LHCN-M2 (cell line): ENCODE data around the gene GNAI3. TPM values are rescaled to one million over a fixed set of nuclear protein-coding genes. Genes with fewer than 3 reads are reported as not detected.

Source experiments
- DNase-seq: peaks from one replicate; pipeline ENCODE4 v3.0.0-alpha.2; 2012; ENCODE audit warnings: low read depth
- total RNA-seq: library from RNA; depleted of rRNA; stranded (reverse); fragments of >200 nt; gene quantifications from 2 replicates; pipeline ENCODE4 v1.2.3, GENCODE V29; 2014

The GNAI3 gene
- total RNA-seq, 1 experiment from 2014 or later, result 10.8 TPM

DNA sequence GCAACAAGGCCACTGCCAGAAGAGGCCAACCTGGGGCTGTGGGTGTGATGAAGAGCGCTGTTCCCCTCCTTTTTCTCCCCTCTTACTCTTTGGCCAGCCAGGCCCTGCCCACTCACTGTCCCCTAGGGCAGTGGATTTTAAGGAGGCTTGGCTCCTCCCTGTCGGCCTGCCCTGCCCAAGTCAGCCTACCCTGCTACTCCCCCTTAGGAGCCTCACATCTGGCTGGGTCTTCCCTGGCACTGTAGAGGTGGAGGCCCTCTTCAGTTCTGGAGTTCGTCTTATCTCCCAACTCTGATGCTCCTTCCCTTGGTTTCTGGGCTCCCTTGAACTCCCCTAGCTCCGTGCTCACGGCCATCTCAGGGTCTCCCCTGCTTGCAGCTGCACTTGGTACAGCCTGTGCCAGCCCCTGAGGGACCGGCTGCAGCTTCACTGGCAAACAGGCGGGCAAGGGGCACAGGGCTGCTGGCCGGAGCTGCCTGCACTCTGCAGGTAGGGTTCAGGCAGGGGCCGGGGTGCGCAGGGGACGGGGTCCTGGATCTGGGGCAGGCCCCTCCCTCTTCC is 75.3 kb downstream of the GNAI3 start:
- DNase-seq, result no peak

DNA sequence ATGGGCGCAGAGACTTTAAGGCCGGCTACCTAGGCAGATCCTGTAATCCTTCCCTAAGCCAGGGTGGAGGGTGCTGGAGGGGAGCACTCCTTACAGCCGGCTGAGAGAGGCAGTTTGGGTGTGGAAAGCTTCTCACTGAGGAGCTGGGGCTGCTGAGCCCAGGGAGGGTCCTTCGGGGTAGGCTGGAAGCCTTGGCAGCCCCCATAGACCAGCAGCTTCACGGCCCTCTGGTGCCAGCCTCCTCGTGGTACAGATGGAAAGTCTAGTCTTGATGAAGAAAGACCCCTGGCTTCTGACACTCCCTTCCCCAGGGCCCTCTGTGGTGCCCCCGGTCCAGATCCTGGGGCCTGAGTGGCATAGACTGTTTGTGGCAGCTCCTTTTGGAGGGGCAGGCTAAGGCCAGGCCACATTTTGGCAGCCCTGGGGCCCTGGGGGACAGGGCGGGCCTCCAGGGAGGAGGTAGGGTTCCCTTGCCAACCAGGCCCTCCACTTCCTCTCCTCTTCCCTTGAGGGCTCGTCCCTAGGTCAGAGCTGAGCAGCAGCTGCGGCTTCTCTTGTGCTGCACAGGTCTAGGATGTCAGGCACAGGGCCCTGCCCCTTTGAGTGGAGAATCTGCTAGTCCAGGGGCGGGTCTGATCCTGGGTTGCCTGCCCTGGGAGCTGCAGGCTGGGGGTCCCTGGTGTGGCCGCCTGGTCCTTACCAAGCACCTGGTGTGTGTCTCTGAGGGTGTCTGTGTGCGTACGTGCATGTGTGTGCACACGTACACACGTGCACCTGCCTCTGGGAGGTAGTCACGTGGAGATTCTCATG is 76.0 kb downstream of the GNAI3 start:
- no peak for DNase-seq

DNA sequence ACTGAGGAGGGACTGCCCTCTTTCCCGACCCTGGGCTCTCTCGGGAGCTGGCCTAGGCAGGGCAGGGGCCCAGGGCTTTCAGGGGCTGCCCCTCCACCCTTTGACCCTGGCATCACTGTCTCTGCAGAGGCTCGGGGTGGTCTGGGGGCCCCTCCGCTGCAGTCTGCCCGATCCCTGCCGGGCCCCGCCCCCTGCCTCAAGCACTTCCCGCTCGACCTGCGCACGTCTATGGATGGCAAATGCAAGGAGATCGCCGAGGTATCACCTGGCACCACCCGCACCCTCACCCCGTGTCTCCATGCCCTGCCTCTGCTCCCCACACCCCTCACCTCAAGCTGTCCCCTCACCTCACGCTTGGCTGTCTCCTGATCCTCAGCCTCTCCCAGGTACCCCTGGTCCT is 76.8 kb downstream of the GNAI3 start:
- DNase-seq, result no peak

GRCh38 chr1:109625601-109626560 is 77.5 kb downstream of the GNAI3 start:
- no peak for DNase-seq

GRCh38 chr1:109626682-109627408 is 78.4 kb downstream of the GNAI3 start:
- DNase-seq, result no peak

GRCh38 chr1:109627692-109628399 is 79.4 kb downstream of the GNAI3 start:
- no peak for DNase-seq

GRCh38 chr1:109628540-109629321 is 80.3 kb downstream of the GNAI3 start:
- no peak for DNase-seq

GRCh38 chr1:109629372-109630030 is 81.1 kb downstream of the GNAI3 start:
- DNase-seq, result no peak

DNA sequence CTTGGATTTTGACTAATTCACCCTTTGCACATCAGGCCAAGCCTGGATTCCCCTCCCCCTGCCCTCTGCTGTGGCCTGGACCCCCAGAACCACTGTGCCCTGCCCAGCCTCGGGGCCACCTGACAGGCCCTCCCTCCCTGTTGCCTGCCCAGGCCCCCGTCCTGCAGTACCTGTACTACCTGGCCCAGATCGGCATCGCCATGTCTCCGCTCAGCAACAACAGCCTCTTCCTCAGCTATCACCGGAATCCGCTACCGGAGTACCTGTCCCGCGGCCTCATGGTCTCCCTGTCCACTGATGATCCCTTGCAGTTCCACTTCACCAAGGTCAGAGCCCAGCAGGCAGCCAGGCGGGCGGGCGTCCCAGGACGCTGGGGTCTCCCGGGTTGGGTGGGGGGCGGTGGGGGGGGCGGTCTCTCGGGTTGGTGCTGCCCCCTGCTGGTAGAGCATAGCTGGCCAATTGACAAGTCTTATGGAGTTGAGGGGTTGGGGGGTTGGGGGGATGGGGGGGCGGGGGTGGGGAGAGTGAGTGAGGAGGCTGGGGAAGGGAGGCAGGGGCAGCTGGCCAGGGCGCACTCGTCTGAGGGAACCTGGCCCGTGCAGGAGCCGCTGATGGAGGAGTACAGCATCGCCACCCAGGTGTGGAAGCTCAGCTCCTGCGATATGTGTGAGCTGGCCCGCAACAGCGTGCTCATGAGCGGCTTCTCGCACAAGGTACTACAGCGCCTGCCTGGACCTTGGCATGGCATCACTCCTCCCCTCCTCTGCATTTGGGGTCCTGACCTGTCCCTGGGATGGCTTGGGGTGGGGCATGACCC is 81.9 kb downstream of the GNAI3 start:
- no peak for DNase-seq

DNA sequence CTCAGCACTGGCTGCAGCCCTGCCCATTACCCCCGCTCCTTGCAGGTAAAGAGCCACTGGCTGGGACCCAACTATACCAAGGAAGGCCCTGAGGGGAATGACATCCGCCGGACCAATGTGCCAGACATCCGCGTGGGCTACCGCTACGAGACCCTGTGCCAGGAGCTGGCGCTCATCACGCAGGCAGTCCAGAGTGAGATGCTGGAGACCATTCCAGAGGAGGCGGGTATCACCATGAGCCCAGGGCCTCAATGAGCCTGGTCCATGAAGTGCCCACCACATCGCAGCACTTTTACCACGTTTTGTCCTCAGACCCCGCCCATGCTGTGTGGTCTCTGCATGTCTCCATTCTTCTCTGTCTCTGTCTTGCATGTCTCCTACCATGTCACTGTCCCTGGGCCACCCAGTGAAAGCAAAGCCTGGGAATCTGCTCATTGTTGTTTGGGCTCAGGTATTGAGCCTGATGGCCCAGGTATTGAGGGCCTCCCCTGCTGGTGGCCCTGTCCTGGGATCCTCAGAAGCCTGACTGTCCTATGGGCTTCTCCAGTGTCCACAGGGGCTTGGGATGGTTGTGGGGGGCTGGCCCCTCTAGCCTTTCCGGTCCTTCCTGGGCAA is 82.6 kb downstream of the GNAI3 start:
- no peak for DNase-seq

GRCh38 chr1:109631513-109632505 is 83.4 kb downstream of the GNAI3 start:
- DNase-seq, result no peak

GRCh38 chr1:109632671-109633346 is 84.4 kb downstream of the GNAI3 start:
- no peak for DNase-seq

DNA sequence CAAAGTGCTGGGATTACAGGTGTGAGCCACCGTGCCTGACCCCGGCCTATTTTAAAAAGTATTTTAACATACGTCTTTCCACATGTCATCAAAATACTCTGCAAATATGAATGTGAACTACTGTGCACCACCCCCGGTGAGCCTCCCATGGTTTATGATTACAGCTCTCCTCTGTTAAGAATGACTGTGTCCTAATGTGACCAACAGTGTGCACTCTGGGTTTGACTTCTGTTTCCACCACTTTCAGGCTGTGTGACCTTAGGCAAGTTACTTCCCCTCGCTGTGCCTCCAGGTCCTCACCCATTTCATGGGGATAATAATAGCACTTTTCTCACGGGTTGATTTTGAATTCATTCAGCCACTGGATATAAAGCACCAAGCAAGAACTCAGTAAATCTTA is 85.9 kb downstream of the GNAI3 start:
- no peak for DNase-seq

GRCh38 chr1:109634771-109635750 is 86.6 kb downstream of the GNAI3 start:
- no peak for DNase-seq

DNA sequence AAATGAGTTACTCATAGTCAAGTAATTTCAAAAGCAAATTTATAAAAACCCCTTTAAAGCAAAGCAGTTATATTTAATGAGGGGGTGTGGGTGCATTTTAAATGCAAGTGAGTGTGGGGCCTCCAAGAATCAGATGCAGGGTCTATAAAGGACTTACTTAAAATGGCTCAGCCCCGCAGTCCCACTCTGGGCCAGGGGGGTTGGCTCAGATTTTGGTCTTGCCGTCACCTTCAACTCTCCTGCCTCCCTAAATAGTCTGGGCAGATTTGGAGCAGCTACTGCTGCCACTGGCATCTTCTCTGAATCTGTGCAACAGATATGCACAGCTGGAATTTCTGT is 87.4 kb downstream of the GNAI3 start:
- no peak for DNase-seq
